Liver (tissue), 9 donors: ENCODE data around the gene GATAD2B. TPM values are rescaled to one million over a fixed set of nuclear protein-coding genes. Genes with fewer than 3 reads are reported as not detected.

Source experiments
- DNase-seq: peaks from one replicate; pipeline ENCODE4 v3.0.0-alpha.2; 2017; ENCODE audit warnings: low spot score
- H3K27ac ChIP-seq, 2 donors: one replicate each; pipeline ENCODE4 v1.7.0; 2013; ENCODE audit warnings: inconsistent platforms in 2 of 2, low read length in 2 of 2, control low read depth in 1 of 2, low read depth in 1 of 2, mild to moderate bottlenecking in 1 of 2
- H3K27me3 ChIP-seq, 4 donors: one replicate each; pipeline versions ENCODE4 v1.6.1 to v1.7.0; 2013; ENCODE audit warnings: low read length in 3 of 4, inconsistent platforms in 1 of 4, mild to moderate bottlenecking in 1 of 4, moderate library complexity in 1 of 4; ENCODE audit not compliant: control insufficient read depth in 4 of 4, insufficient read depth in 4 of 4
- H3K36me3 ChIP-seq, 4 donors: one replicate each; pipeline versions ENCODE4 v1.6.1 to v1.7.0; 2013; ENCODE audit warnings: low read length in 3 of 4, mild to moderate bottlenecking in 3 of 4, low read depth in 1 of 4, moderate library complexity in 1 of 4; ENCODE audit not compliant: control insufficient read depth in 4 of 4, insufficient read depth in 3 of 4
- H3K4me1 ChIP-seq, 4 donors: one replicate each; pipeline versions ENCODE4 v1.6.1 to v1.7.0; 2013; ENCODE audit warnings: low read length in 3 of 4, mild to moderate bottlenecking in 3 of 4, moderate library complexity in 1 of 4; ENCODE audit not compliant: control insufficient read depth in 4 of 4, insufficient read depth in 4 of 4
- H3K4me3 ChIP-seq, 3 donors: one replicate each; pipeline versions ENCODE4 v1.6.1 to v1.7.0; 2013; ENCODE audit warnings: low read length in 3 of 3, control low read depth in 1 of 3, low read depth in 1 of 3, mild to moderate bottlenecking in 1 of 3
- H3K9ac ChIP-seq, 2 donors: one replicate each; pipeline ENCODE4 v1.7.0; 2013; ENCODE audit warnings: low read length in 2 of 2, mild to moderate bottlenecking in 2 of 2, moderate library complexity in 2 of 2, control low read depth in 1 of 2, low read depth in 1 of 2
- H3K9me3 ChIP-seq, 4 donors: one replicate each; pipeline versions ENCODE4 v1.6.1 to v1.7.0; 2013; ENCODE audit warnings: low read length in 3 of 4; ENCODE audit not compliant: control insufficient read depth in 4 of 4
- EGR1 ChIP-seq, 2 donors: IDR thresholded peaks; 2 replicates each; pipeline ENCODE4 v1.6.1; 2016 to 2018; ENCODE audit warnings: antibody characterized with exemption in 2 of 2, low read depth in 2 of 2
- FOXA1 ChIP-seq: IDR thresholded peaks from 2 replicates; pipeline ENCODE4 v1.6.1; 2016; ENCODE audit warnings: antibody characterized with exemption
- FOXA2 ChIP-seq: IDR thresholded peaks from 2 replicates; pipeline ENCODE4 v1.6.1; 2016; ENCODE audit warnings: antibody characterized with exemption
- GABPA ChIP-seq, 2 donors: IDR thresholded peaks in 1 of 2; conservative IDR thresholded peaks in 1 of 2; 2 replicates each; pipeline ENCODE4 v1.6.1; 2016; ENCODE audit warnings: antibody characterized with exemption in 2 of 2, mild to moderate bottlenecking in 1 of 2, moderate library complexity in 1 of 2
- HNF4A ChIP-seq, 2 donors: conservative IDR thresholded peaks; 2 replicates each; pipeline ENCODE4 v1.6.1; 2016; ENCODE audit warnings: antibody characterized with exemption in 2 of 2, mild to moderate bottlenecking in 2 of 2
- HNF4G ChIP-seq: IDR thresholded peaks from 2 replicates; pipeline ENCODE4 v1.6.1; 2016; ENCODE audit warnings: antibody characterized with exemption
- JUND ChIP-seq, 2 donors: IDR thresholded peaks; 2 replicates each; pipeline ENCODE4 v1.6.1; 2016; ENCODE audit warnings: antibody characterized with exemption in 2 of 2
- NR2F2 ChIP-seq: IDR thresholded peaks from 2 replicates; pipeline ENCODE4 v1.6.1; 2016; ENCODE audit warnings: antibody characterized with exemption
- RAD21 ChIP-seq, 2 donors: IDR thresholded peaks; 2 replicates each; pipeline ENCODE4 v1.6.1; 2016; ENCODE audit warnings: antibody characterized with exemption in 2 of 2, mild to moderate bottlenecking in 2 of 2
- RXRA ChIP-seq, 2 donors: IDR thresholded peaks; 2 replicates each; pipeline ENCODE4 v1.6.1; 2017 to 2018; ENCODE audit warnings: antibody characterized with exemption in 2 of 2, mild to moderate bottlenecking in 1 of 2
- SP1 ChIP-seq: IDR thresholded peaks from 2 replicates; pipeline ENCODE4 v1.6.1; 2018; ENCODE audit warnings: antibody characterized with exemption, mild to moderate bottlenecking
- TAF1 ChIP-seq: conservative IDR thresholded peaks from 2 replicates; pipeline ENCODE4 v1.6.1; 2016; ENCODE audit warnings: antibody characterized with exemption, mild to moderate bottlenecking
- YY1 ChIP-seq: IDR thresholded peaks from 2 replicates; pipeline ENCODE4 v1.6.1; 2016; ENCODE audit warnings: antibody characterized with exemption, mild to moderate bottlenecking
- WGBS: extraction: QIAGEN DNeasy Blood & Tissue Kit; methylation state at CpG from one replicate; pipeline ENCODE4 v1.1.7; 2013; 5-methylcytosine and 5-hydroxymethylcytosine counted together
- polyA plus RNA-seq, 2 donors: library from polyadenylated mRNA; stranded (reverse) in 1 of 2; unstranded in 1 of 2; fragments of 200-250 nt in 1 of 2; fragments of >200 nt in 1 of 2; fragmentation: Nextera tagmentation in 1 of 2; extraction: Ambion mirVana in 1 of 2; gene quantifications; one replicate each; pipeline versions ENCODE4 v1.2.1 to v1.2.3, GENCODE V29; 2013 to 2015
- total RNA-seq, 2 donors: library from RNA; depleted of rRNA; stranded (reverse); fragments of >200 nt; gene quantifications; one replicate each; pipeline ENCODE4 v1.2.3, GENCODE V29; 2014
- TF ChIP-seq, protein P1 (sequence below): IDR thresholded peaks from 2 replicates; pipeline ENCODE4 v1.6.1; 2016; ENCODE audit warnings: antibody characterized with exemption
- TF ChIP-seq, protein P2 (sequence below): fragments of 150-350 bp; IDR thresholded peaks from 2 replicates; pipeline ENCODE4 v1.5.1; 2017; ENCODE audit warnings: improper control_type of control experiment, low read depth, low read length; ENCODE audit not compliant: missing input control
- TF ChIP-seq, protein P3 (sequence below): IDR thresholded peaks from 2 replicates; pipeline ENCODE4 v1.6.1; 2016; ENCODE audit warnings: antibody characterized with exemption, mild to moderate bottlenecking
- TF ChIP-seq, protein P4 (sequence below): IDR thresholded peaks from 2 replicates; pipeline ENCODE4 v1.6.1; 2016; ENCODE audit warnings: antibody characterized with exemption
- TF ChIP-seq, protein P5 (sequence below): IDR thresholded peaks from 2 replicates; pipeline ENCODE4 v1.6.1; 2016; ENCODE audit warnings: antibody characterized with exemption
- donor health status: healthy.
- donor health status: healthy.
- donor health status: healthy.
- donor health status: healthy.
- donor health status: healthy.

GATAD2B gene
- total and polyA plus RNA-seq, 4 donors, result 3.2 to 4.9 (median 3.9) TPM

DNA sequence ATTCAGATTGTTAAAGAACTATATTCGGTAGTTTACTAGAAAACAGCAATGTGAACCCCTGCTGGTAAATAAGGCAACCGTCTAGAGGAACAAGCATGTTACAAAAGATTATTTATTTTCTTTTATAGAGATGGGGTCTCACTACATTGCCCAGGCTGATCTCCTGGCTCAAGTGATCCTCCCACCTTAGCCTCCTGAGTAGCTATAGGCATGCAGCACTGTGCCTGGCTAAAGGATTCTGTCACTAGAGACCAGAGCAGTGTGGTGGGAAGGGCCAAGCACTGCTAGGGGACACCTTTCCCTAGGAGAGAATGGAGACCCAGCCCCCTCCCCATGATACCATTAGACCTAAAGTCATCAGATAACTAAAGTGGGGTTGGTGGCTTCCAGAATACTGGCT is 118.7 kb downstream of the GATAD2B start (continued):
- TF ChIP-seq, protein P1, sequence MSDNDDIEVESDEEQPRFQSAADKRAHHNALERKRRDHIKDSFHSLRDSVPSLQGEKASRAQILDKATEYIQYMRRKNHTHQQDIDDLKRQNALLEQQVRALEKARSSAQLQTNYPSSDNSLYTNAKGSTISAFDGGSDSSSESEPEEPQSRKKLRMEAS, result no peak
- no peak for TF ChIP-seq NR2F2
- TF ChIP-seq YY1, result no peak
- TF ChIP-seq FOXA2, result no peak
- TF ChIP-seq TAF1, result no peak
- TF ChIP-seq HNF4A (conservative IDR thresholded peaks at IDR 0.05), result no peak

DNA sequence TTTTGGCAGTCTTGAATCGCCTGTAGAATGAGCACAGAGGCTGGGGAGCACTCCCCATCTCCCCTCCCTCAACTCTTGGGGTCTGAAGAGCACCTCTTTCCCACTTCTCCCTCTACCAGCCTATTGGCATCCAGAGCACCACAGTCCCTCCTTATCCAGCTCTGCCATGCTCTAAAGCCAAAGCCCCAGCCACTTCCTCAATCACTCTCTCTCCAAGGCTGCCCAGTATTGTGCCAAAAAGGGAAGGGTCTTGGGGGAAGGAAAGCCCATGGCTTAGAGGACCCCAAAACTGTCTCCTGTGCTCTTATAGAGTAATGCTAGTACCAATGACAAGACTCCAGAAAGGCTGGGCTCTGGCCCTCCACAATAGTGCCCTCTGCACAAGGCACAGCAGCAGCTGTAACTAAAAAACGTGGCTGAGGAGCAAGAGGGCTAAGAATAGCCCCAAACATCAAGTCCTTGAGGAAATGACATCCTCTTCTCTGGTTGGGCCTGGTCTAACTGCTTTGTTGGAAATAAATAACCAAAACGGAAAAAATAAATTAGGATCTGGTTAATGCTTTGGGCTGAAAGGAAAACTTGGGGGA is 119.2 kb downstream of the GATAD2B start:
- peaks cover 2 to 19% (median 12%) of the 10 kb centered on the region in 4 donors for H3K4me1 ChIP-seq

More for the DNA sequence above, 119.2 kb downstream of the GATAD2B start:
- Histone ChIP-seq H3K36me3 (peaks cover 3 to 15% (median 5%) of the 10 kb centered on the region in 4 donors), H3K4me3 (no peak overlapping the region), H3K9ac (no peak overlapping the region), H3K27me3 (no peaks in the 10 kb centered on the region), H3K9me3 (no peaks in the 10 kb centered on the region), H3K27ac (no peak overlapping the region)
- 82% methylated on average over 3 of the region's 3 CpGs for WGBS
- TF ChIP-seq RXRA (IDR thresholded peaks at IDR 0.05), result no peak
- TF ChIP-seq RAD21 (IDR thresholded peaks at IDR 0.05), result no peak
- TF ChIP-seq, protein P2, sequence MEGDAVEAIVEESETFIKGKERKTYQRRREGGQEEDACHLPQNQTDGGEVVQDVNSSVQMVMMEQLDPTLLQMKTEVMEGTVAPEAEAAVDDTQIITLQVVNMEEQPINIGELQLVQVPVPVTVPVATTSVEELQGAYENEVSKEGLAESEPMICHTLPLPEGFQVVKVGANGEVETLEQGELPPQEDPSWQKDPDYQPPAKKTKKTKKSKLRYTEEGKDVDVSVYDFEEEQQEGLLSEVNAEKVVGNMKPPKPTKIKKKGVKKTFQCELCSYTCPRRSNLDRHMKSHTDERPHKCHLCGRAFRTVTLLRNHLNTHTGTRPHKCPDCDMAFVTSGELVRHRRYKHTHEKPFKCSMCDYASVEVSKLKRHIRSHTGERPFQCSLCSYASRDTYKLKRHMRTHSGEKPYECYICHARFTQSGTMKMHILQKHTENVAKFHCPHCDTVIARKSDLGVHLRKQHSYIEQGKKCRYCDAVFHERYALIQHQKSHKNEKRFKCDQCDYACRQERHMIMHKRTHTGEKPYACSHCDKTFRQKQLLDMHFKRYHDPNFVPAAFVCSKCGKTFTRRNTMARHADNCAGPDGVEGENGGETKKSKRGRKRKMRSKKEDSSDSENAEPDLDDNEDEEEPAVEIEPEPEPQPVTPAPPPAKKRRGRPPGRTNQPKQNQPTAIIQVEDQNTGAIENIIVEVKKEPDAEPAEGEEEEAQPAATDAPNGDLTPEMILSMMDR, result no peak
- TF ChIP-seq, protein P3, sequence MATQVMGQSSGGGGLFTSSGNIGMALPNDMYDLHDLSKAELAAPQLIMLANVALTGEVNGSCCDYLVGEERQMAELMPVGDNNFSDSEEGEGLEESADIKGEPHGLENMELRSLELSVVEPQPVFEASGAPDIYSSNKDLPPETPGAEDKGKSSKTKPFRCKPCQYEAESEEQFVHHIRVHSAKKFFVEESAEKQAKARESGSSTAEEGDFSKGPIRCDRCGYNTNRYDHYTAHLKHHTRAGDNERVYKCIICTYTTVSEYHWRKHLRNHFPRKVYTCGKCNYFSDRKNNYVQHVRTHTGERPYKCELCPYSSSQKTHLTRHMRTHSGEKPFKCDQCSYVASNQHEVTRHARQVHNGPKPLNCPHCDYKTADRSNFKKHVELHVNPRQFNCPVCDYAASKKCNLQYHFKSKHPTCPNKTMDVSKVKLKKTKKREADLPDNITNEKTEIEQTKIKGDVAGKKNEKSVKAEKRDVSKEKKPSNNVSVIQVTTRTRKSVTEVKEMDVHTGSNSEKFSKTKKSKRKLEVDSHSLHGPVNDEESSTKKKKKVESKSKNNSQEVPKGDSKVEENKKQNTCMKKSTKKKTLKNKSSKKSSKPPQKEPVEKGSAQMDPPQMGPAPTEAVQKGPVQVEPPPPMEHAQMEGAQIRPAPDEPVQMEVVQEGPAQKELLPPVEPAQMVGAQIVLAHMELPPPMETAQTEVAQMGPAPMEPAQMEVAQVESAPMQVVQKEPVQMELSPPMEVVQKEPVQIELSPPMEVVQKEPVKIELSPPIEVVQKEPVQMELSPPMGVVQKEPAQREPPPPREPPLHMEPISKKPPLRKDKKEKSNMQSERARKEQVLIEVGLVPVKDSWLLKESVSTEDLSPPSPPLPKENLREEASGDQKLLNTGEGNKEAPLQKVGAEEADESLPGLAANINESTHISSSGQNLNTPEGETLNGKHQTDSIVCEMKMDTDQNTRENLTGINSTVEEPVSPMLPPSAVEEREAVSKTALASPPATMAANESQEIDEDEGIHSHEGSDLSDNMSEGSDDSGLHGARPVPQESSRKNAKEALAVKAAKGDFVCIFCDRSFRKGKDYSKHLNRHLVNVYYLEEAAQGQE, result no peak
- no peak for TF ChIP-seq GABPA (IDR thresholded peaks at IDR 0.05 in 1 of 2, conservative IDR thresholded peaks at IDR 0.05 in 1 of 2)
- TF ChIP-seq HNF4A (conservative IDR thresholded peaks at IDR 0.05), result no peak
- no peak for TF ChIP-seq NR2F2
- TF ChIP-seq, protein P4, sequence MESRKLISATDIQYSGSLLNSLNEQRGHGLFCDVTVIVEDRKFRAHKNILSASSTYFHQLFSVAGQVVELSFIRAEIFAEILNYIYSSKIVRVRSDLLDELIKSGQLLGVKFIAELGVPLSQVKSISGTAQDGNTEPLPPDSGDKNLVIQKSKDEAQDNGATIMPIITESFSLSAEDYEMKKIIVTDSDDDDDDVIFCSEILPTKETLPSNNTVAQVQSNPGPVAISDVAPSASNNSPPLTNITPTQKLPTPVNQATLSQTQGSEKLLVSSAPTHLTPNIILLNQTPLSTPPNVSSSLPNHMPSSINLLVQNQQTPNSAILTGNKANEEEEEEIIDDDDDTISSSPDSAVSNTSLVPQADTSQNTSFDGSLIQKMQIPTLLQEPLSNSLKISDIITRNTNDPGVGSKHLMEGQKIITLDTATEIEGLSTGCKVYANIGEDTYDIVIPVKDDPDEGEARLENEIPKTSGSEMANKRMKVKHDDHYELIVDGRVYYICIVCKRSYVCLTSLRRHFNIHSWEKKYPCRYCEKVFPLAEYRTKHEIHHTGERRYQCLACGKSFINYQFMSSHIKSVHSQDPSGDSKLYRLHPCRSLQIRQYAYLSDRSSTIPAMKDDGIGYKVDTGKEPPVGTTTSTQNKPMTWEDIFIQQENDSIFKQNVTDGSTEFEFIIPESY, result no peak
- no peak for TF ChIP-seq FOXA1
- TF ChIP-seq, protein P1, result no peak
- TF ChIP-seq YY1, result no peak
- no peak for TF ChIP-seq TAF1
- TF ChIP-seq, protein P5, sequence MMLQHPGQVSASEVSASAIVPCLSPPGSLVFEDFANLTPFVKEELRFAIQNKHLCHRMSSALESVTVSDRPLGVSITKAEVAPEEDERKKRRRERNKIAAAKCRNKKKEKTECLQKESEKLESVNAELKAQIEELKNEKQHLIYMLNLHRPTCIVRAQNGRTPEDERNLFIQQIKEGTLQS, result no peak
- TF ChIP-seq JUND (IDR thresholded peaks at IDR 0.05), result no peak
- no peak for TF ChIP-seq SP1
- no peak for TF ChIP-seq HNF4G
- no peak for TF ChIP-seq FOXA2
- no peak for TF ChIP-seq EGR1 (IDR thresholded peaks at IDR 0.05; ENCODE audit: low read depth in 2 of 2)
- DNase-seq, result no peak
